GM21723 (cell line): Measurements from ENCODE around the gene FAM186B.
A peak's percentile ranks its signal among the peaks of the same experiment; 100 is the strongest.

Source experiments
- ATAC-seq: cut with Tn5 transposase; IDR thresholded peaks from one replicate; pipeline ENCODE4 v1.9.1; 2021; ENCODE audit warnings: mild to moderate bottlenecking, moderate library complexity; ENCODE audit not compliant: unreplicated experiment

The FAM186B gene

DNA sequence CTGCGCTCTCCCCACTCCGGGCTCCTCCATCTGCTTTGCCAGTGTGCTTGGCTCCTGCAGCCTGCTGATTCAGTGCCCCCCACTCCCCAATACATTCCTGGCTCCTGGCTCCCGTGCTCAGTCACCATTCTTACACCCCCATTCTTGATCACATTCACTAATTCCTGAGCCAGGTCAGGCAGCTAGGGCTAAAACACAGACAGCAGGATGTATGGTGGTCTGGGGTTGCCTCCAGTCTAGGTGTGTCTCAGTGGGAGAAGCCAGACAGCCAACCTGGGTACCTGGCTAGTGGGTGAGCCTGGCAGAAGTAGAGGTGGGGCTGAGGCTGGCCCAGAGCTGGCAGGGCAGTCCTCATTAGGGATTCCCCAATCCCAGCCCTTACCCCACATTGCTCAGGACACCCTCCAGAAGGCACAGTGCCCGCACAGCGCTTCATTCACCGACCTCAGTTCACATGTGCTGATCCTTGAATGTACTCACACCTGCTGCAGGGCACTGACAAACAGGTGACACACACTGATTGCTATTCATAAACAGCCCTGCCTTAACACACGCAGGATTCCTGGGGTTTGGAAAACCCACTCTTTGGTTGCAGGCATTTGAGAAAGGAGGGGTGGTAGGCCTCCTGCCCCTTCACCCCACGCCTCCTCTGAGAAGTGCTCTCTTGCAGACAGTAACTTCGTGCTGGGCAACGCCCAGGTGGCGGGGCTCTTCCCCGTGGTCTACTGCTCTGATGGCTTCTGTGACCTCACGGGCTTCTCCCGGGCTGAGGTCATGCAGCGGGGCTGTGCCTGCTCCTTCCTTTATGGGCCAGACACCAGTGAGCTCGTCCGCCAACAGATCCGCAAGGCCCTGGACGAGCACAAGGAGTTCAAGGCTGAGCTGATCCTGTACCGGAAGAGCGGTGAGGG lies 65.0 kb downstream of the FAM186B start:
- ATAC-seq, result no peak

DNA sequence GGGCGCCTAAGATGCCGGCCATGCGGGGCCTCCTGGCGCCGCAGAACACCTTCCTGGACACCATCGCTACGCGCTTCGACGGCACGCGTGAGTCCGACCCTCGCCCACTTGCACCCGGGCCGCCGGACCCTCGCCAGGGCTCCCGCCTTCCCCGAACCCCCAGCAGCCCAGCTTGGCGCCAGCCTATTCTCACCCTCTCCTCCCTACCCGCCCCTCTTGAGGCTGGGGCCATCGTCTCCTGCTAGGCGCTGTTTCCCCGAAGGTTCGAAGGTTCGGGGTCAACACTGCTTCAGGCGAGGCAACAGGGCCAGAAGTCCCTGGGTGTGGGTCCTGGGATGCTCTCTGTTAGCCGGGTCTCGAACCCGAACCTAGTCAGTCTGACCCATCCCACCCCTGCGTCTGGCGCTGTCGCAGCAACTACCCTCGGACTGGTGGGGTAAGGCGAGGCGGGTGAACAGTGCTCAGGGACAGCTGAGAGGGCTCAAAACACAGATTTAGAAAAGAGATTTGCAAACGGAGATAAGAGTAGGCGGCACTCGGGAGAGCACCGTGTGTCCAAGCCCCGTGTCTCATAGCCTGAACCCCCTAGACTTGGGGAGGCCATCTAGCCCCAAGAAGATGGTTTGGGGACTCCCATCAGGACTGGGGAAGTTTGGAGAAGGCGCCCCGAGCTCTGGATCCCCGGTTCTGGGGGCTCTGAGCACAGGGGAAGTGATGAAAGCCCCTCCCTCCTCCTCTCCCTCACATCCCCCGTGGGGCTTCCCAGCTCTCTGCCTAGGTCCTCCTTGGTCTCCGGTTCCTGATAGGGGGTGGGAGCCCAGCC lies 65.8 kb downstream of the FAM186B start:
- ATAC-seq, result no peak

DNA sequence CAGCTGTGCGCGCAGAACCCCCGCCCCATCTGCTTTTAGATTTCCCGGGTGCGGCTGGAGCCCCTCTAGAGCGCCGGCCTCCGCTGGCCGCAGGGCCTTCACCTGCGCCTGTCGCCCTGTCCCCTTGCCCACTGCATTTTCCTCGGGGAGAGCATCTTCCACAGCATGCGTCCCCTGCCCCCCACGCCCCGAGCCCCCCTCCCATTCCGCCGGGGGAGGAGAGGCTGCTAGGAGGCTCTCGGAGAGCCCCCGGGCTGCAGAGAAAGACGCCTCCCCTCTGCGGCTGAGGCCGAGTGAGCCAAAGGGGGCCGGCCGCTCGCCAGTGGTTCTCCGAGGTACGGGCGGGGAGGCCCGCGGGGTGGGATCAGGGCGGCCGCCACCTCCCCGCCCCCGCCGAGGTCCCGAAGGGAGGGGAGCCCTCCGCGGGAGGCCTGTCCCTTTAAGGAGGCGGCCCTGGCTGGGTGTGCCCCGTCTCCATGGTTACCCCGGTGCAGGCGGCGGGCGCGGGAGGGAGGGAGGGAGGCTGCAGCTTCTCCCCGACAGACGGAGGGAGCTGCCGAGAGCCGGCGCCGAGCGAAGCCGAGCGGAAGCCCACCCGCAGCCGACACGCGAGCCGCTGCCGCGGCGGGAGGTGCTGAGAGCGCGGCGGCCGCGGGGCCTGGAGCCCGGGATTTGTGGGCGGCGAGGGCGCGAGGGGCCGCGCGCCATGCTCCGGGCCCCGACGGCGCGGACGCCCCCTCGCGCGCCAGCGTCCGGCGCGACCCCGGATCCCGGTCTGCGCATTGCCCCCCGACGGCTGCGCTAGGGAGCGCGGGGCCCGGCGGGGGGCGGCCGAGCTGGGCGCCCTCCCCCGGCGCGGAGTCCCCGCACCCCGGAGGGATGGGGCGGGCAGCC lies 66.7 kb downstream of the FAM186B start, which contains the start of gene KCNH3:
TSS of gene KCNH3 (plus strand) at position 521 of the 894 bp plus-strand sequence. CDS start 387 bp downstream, outside the sequence.
- ATAC-seq, result peak; percentile 68

DNA sequence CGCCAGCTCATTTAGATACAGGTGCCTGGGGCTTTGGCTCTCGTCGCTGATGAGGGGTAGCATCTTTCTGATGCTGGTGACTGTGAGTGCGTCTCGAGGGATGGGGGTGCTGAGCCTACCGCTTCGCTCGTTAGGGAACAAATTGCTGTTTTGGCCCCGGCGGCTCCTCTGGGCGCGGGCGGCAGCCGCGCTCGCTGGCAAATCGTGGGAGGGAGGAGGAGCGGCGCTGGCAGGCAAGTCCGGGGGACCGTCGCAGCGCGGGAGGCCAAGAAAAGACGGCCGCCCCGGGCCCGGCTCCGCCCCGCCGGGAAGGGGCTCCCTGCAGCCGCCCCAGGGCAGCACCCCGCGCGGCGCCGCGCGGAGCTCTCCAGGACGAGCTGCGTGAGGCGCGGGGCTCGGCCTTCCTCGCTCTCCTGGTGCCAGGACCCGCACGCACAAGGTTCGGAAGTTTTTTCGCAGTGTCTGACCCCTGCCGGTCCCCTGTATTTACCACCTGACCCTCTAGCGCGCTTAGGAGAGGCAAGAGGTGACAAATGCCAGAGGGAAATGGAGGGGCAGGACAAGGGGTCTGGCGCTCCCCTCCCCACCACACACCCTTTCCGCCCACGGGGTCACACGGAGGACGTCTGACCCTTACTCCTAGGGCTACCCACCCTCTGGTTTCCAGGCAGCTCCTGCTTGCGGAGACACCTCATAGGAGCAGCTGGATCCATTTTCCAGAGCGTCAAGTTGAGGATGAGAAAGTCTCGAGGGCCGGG lies 67.5 kb downstream of the FAM186B start:
- ATAC-seq, result no peak
